Neural progenitor cell (in vitro differentiated cells): ENCODE data around the gene SKA1.

Source experiments
- EZH2 ChIP-seq: fragments of 200-600 bp; sonication (generic); IDR thresholded peaks from 2 replicates; pipeline ENCODE4 v1.6.1; 2017; ENCODE audit warnings: antibody characterized with exemption, mild to moderate bottlenecking, moderate library complexity
- EZH2phosphoT487 ChIP-seq: fragments of 200-600 bp; sonication (generic); IDR thresholded peaks from 2 replicates; pipeline ENCODE4 v1.6.1; 2017; ENCODE audit warnings: antibody characterized with exemption
- TF ChIP-seq, protein P1 (sequence below): fragments of 200-600 bp; sonication (generic); IDR thresholded peaks from 2 replicates; pipeline ENCODE4 v1.5.1; 2017; ENCODE audit warnings: antibody characterized with exemption, mild to moderate bottlenecking

DNA sequence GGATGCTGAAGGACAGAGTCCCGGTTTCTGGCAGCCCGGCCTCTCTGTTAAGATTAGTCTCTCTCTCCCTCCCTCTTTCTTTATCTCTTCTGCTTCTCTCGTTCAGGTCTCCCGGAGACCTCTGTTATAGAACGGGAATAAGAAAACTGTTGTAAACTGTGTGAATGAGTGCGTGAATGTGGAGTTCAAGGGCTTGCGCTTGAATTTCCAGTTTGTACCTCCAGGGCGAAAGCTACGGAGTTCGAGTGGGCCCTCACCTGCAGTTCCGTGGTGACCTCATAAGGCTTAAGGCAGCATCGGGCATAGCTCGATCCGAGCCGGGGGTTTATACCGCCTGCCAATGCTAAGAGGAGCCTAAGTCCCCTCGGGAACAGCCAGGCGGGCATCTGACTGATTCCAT, 26.4 kb downstream of the SKA1 start:
- TF ChIP-seq, protein P1, sequence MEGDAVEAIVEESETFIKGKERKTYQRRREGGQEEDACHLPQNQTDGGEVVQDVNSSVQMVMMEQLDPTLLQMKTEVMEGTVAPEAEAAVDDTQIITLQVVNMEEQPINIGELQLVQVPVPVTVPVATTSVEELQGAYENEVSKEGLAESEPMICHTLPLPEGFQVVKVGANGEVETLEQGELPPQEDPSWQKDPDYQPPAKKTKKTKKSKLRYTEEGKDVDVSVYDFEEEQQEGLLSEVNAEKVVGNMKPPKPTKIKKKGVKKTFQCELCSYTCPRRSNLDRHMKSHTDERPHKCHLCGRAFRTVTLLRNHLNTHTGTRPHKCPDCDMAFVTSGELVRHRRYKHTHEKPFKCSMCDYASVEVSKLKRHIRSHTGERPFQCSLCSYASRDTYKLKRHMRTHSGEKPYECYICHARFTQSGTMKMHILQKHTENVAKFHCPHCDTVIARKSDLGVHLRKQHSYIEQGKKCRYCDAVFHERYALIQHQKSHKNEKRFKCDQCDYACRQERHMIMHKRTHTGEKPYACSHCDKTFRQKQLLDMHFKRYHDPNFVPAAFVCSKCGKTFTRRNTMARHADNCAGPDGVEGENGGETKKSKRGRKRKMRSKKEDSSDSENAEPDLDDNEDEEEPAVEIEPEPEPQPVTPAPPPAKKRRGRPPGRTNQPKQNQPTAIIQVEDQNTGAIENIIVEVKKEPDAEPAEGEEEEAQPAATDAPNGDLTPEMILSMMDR, result no peak
- no peak for TF ChIP-seq EZH2phosphoT487
- no peak for TF ChIP-seq EZH2
